HEK293T (cell line): Measurements from ENCODE around the gene NCOA5.

Experiments
- BHLHE40 ChIP-seq: fragments of 450-650 bp; IDR thresholded peaks from 2 replicates; pipeline ENCODE4 v1.6.1; 2016; ENCODE audit warnings: mild to moderate bottlenecking, moderate library complexity, borderline replicate concordance
- ELF4 ChIP-seq: fragments of 450-650 bp; IDR thresholded peaks from 2 replicates; pipeline ENCODE4 v1.6.1; 2017; ENCODE audit warnings: antibody characterized with exemption
- FOXK2 ChIP-seq: fragments of 450-650 bp; IDR thresholded peaks from 2 replicates; pipeline ENCODE4 v1.6.1; 2016; ENCODE audit warnings: mild to moderate bottlenecking
- HDGF ChIP-seq: fragments of 450-650 bp; IDR thresholded peaks from 2 replicates; pipeline ENCODE4 v1.6.1; 2017; ENCODE audit warnings: antibody characterized with exemption, borderline replicate concordance
- LEF1 ChIP-seq: fragments of 450-650 bp; IDR thresholded peaks from 2 replicates; pipeline ENCODE4 v1.6.1; 2017; ENCODE audit warnings: mild to moderate bottlenecking, borderline replicate concordance
- SP1 ChIP-seq: fragments of 450-650 bp; IDR thresholded peaks from 2 replicates; pipeline ENCODE4 v1.6.1; 2017

- TF ChIP-seq LEF1 (no peak), FOXK2 (no peak), ELF4 (no peak), SP1 (no peak), HDGF (no peak), BHLHE40 (no peak)
Observed at GRCh38 chr20:46063151-46063550, 26.6 kb downstream of the NCOA5 start.
